Stimulated activated memory B cell treated with anti-CD40 and anti-IgM and Interleukin-4, amounts not matched to agents 10 μg/mL and 1 μg/mL and 100 μg/mL, for 72 hours (primary cell): ENCODE measurements around the gene OCA2.
A peak's percentile ranks its signal among the peaks of the same experiment; 100 is the strongest.

Experiments used
- ATAC-seq: fragments of 150-1000 bp; cut with Tn5 transposase; 2 replicates; pipeline ENCODE4 v1.10.0; 2021
- H3K27ac Mint-ChIP-seq: one replicate; pipeline ENCODE4 v1.8.0; 2022; ENCODE audit warnings: mild to moderate bottlenecking, mixed read lengths
- H3K27me3 Mint-ChIP-seq: one replicate; pipeline ENCODE4 v1.8.0; 2022; ENCODE audit warnings: mixed read lengths
- H3K36me3 Mint-ChIP-seq: one replicate; pipeline ENCODE4 v1.8.0; 2022; ENCODE audit warnings: mixed read lengths
- H3K4me1 Mint-ChIP-seq: one replicate; pipeline ENCODE4 v1.8.0; 2022; ENCODE audit warnings: mixed read lengths
- H3K4me3 Mint-ChIP-seq: one replicate; pipeline ENCODE4 v1.8.0; 2022; ENCODE audit warnings: mild to moderate bottlenecking, moderate library complexity, mixed read lengths
- H3K9me3 Mint-ChIP-seq: one replicate; pipeline ENCODE4 v1.8.0; 2022; ENCODE audit warnings: mixed read lengths

OCA2 gene

GRCh38 chr15:27832237-27832596 lies 266.9 kb downstream of the OCA2 start:
- Mint-ChIP-seq H3K27ac (no peak overlapping the region), H3K27me3 (peaks cover 2% of the 10 kb centered on the region), H3K4me1 (no peaks in the 10 kb centered on the region), H3K4me3 (no peak overlapping the region), H3K9me3 (peaks cover 3% of the 10 kb centered on the region), H3K36me3 (no peaks in the 10 kb centered on the region)
- no peak for ATAC-seq

GRCh38 chr15:27831384-27832236 lies 267.5 kb downstream of the OCA2 start:
- H3K27ac Mint-ChIP-seq = no peak overlapping the region
- peak; percentile 44 for ATAC-seq
- peaks cover 3% of the 10 kb centered on the region for H3K9me3 Mint-ChIP-seq
- H3K27me3 Mint-ChIP-seq = no peaks in the 10 kb centered on the region
- no peak overlapping the region for H3K4me3 Mint-ChIP-seq
- no peaks in the 10 kb centered on the region for H3K36me3 Mint-ChIP-seq
- H3K4me1 Mint-ChIP-seq = no peaks in the 10 kb centered on the region

GRCh38 chr15:27828746-27829145 lies 270.4 kb downstream of the OCA2 start:
- ATAC-seq = no peak
- H3K27ac Mint-ChIP-seq = no peak overlapping the region
- peaks cover 3% of the 10 kb centered on the region for H3K9me3 Mint-ChIP-seq
- no peaks in the 10 kb centered on the region for H3K36me3 Mint-ChIP-seq
- H3K4me1 Mint-ChIP-seq = no peaks in the 10 kb centered on the region
- no peak overlapping the region for H3K4me3 Mint-ChIP-seq
- H3K27me3 Mint-ChIP-seq = no peaks in the 10 kb centered on the region

- no peaks in the 10 kb centered on the region for H3K4me1 Mint-ChIP-seq
- ATAC-seq = no peak
- no peaks in the 10 kb centered on the region for H3K27me3 Mint-ChIP-seq
- H3K27ac Mint-ChIP-seq = no peak overlapping the region
- no peaks in the 10 kb centered on the region for H3K36me3 Mint-ChIP-seq
- peaks cover 3% of the 10 kb centered on the region for H3K9me3 Mint-ChIP-seq
- H3K4me3 Mint-ChIP-seq = no peak overlapping the region
These were observed 272.0 kb downstream of the OCA2 start for GRCh38 chr15:27826902-27827714.

- H3K4me1 Mint-ChIP-seq = no peaks in the 10 kb centered on the region
- H3K9me3 Mint-ChIP-seq = peaks cover 4% of the 10 kb centered on the region
- H3K27ac Mint-ChIP-seq = no peak overlapping the region
- no peaks in the 10 kb centered on the region for H3K27me3 Mint-ChIP-seq
- no peak overlapping the region for H3K4me3 Mint-ChIP-seq
- ATAC-seq = no peak
- H3K36me3 Mint-ChIP-seq = no peaks in the 10 kb centered on the region
These were observed 272.7 kb downstream of the OCA2 start for GRCh38 chr15:27826411-27826810.

- no peaks in the 10 kb centered on the region for H3K4me1 Mint-ChIP-seq
- ATAC-seq = no peak
- no peak overlapping the region for H3K4me3 Mint-ChIP-seq
These were observed 274.2 kb downstream of the OCA2 start for GRCh38 chr15:27824841-27825422.

GRCh38 chr15:27821273-27821672 lies 277.8 kb downstream of the OCA2 start:
- H3K36me3 Mint-ChIP-seq = no peaks in the 10 kb centered on the region
- ATAC-seq = no peak
- no peak overlapping the region for H3K4me3 Mint-ChIP-seq
- H3K4me1 Mint-ChIP-seq = no peaks in the 10 kb centered on the region
- peaks cover 13% of the 10 kb centered on the region for H3K9me3 Mint-ChIP-seq
- no peak overlapping the region for H3K27ac Mint-ChIP-seq
- no peaks in the 10 kb centered on the region for H3K27me3 Mint-ChIP-seq

More at GRCh38 chr15:27824841-27825422, 274.2 kb downstream of the OCA2 start:
- Mint-ChIP-seq H3K36me3 (no peaks in the 10 kb centered on the region), H3K27me3 (no peaks in the 10 kb centered on the region), H3K9me3 (peaks cover 7% of the 10 kb centered on the region), H3K27ac (no peak overlapping the region)

- Mint-ChIP-seq H3K27me3 (no peaks in the 10 kb centered on the region), H3K4me3 (no peak overlapping the region), H3K4me1 (no peaks in the 10 kb centered on the region), H3K9me3 (peaks cover 13% of the 10 kb centered on the region), H3K36me3 (no peaks in the 10 kb centered on the region), H3K27ac (no peak overlapping the region)
- ATAC-seq = no peak
These were observed 278.4 kb downstream of the OCA2 start for GRCh38 chr15:27820722-27821121.

GRCh38 chr15:27820232-27820631 lies 278.9 kb downstream of the OCA2 start:
- H3K27ac Mint-ChIP-seq = no peak overlapping the region
- H3K4me3 Mint-ChIP-seq = no peak overlapping the region
- H3K4me1 Mint-ChIP-seq = no peaks in the 10 kb centered on the region
- peaks cover 13% of the 10 kb centered on the region for H3K9me3 Mint-ChIP-seq
- no peaks in the 10 kb centered on the region for H3K36me3 Mint-ChIP-seq
- no peak for ATAC-seq
- no peaks in the 10 kb centered on the region for H3K27me3 Mint-ChIP-seq

- no peak for ATAC-seq
- Mint-ChIP-seq H3K4me3 (no peak overlapping the region), H3K27ac (no peak overlapping the region), H3K4me1 (no peaks in the 10 kb centered on the region), H3K36me3 (no peaks in the 10 kb centered on the region), H3K9me3 (peaks cover 13% of the 10 kb centered on the region), H3K27me3 (no peaks in the 10 kb centered on the region)
These were observed 281.9 kb downstream of the OCA2 start for GRCh38 chr15:27817258-27817657.

GRCh38 chr15:27816790-27817189 lies 282.3 kb downstream of the OCA2 start:
- Mint-ChIP-seq H3K4me3 (no peak overlapping the region), H3K36me3 (no peaks in the 10 kb centered on the region), H3K27me3 (no peaks in the 10 kb centered on the region), H3K9me3 (peaks cover 13% of the 10 kb centered on the region), H3K4me1 (no peaks in the 10 kb centered on the region), H3K27ac (no peak overlapping the region)
- no peak for ATAC-seq

GRCh38 chr15:27815035-27815434 lies 284.1 kb downstream of the OCA2 start:
- Mint-ChIP-seq H3K9me3 (peaks cover 9% of the 10 kb centered on the region), H3K36me3 (no peaks in the 10 kb centered on the region), H3K27me3 (no peaks in the 10 kb centered on the region), H3K4me3 (no peak overlapping the region), H3K27ac (no peak overlapping the region), H3K4me1 (no peaks in the 10 kb centered on the region)
- no peak for ATAC-seq

- H3K36me3 Mint-ChIP-seq = no peaks in the 10 kb centered on the region
- no peaks in the 10 kb centered on the region for H3K27me3 Mint-ChIP-seq
- ATAC-seq = peak; percentile 50
- H3K9me3 Mint-ChIP-seq = peaks cover 7% of the 10 kb centered on the region
- no peaks in the 10 kb centered on the region for H3K4me1 Mint-ChIP-seq
- no peak overlapping the region for H3K27ac Mint-ChIP-seq
- no peak overlapping the region for H3K4me3 Mint-ChIP-seq
These were observed 286.0 kb downstream of the OCA2 start for GRCh38 chr15:27813139-27813538.

- no peak overlapping the region for H3K27ac Mint-ChIP-seq
- no peaks in the 10 kb centered on the region for H3K36me3 Mint-ChIP-seq
- no peaks in the 10 kb centered on the region for H3K9me3 Mint-ChIP-seq
- no peak overlapping the region for H3K4me3 Mint-ChIP-seq
- H3K4me1 Mint-ChIP-seq = no peaks in the 10 kb centered on the region
- H3K27me3 Mint-ChIP-seq = no peaks in the 10 kb centered on the region
- no peak for ATAC-seq
These were observed 290.9 kb downstream of the OCA2 start for GRCh38 chr15:27808182-27808581.

- Mint-ChIP-seq H3K9me3 (no peaks in the 10 kb centered on the region), H3K36me3 (no peaks in the 10 kb centered on the region), H3K4me1 (no peaks in the 10 kb centered on the region), H3K27ac (no peak overlapping the region), H3K4me3 (no peak overlapping the region), H3K27me3 (no peaks in the 10 kb centered on the region)
- no peak for ATAC-seq
These were observed 291.8 kb downstream of the OCA2 start for GRCh38 chr15:27807335-27807734.
